GM21717 (cell line): ENCODE measurements around the gene FAM118B.

Source experiments
- ATAC-seq: cut with Tn5 transposase; IDR thresholded peaks from one replicate; pipeline ENCODE4 v1.9.1; 2021; ENCODE audit warnings: mild to moderate bottlenecking, moderate library complexity; ENCODE audit not compliant: unreplicated experiment

Gene FAM118B

GRCh38 chr11:126211236-126212088 lies at the start of gene FAM118B, which contains the start of gene RPUSD4:
Gene FAM118B, plus strand, starts transcription at chr11:126211782. Its CDS starts 23,220 bp downstream, at chr11:126235002.
Gene RPUSD4, minus strand, starts transcription at chr11:126211650. Its CDS starts 12 bp downstream, at chr11:126211638.
- peak; percentile 93 for ATAC-seq

GRCh38 chr11:126162306-126163030 lies 49.1 kb upstream of the FAM118B start:
- ATAC-seq, result no peak

GRCh38 chr11:126163074-126163700 lies 48.4 kb upstream of the FAM118B start:
- ATAC-seq, result no peak

GRCh38 chr11:126163779-126164178 lies 47.8 kb upstream of the FAM118B start:
- no peak for ATAC-seq

- no peak for ATAC-seq
These were observed 46.8 kb upstream of the FAM118B start for GRCh38 chr11:126164781-126165180.

- ATAC-seq, result no peak
These were observed 46.3 kb upstream of the FAM118B start for GRCh38 chr11:126165311-126165720.

GRCh38 chr11:126165757-126166156 lies 45.8 kb upstream of the FAM118B start:
- no peak for ATAC-seq

GRCh38 chr11:126166413-126166812 lies 45.2 kb upstream of the FAM118B start:
- ATAC-seq, result no peak

- ATAC-seq, result no peak
These were observed 44.1 kb upstream of the FAM118B start for GRCh38 chr11:126167488-126167887.

- no peak for ATAC-seq
These were observed 42.3 kb upstream of the FAM118B start for GRCh38 chr11:126169291-126169690.

GRCh38 chr11:126172596-126173038 lies 39.0 kb upstream of the FAM118B start:
- ATAC-seq, result no peak

- no peak for ATAC-seq
These were observed 38.3 kb upstream of the FAM118B start for GRCh38 chr11:126173257-126173656.

- ATAC-seq, result no peak
These were observed 36.8 kb upstream of the FAM118B start for GRCh38 chr11:126174816-126175215.

- ATAC-seq, result no peak
These were observed 36.2 kb upstream of the FAM118B start for GRCh38 chr11:126175393-126175792.

- no peak for ATAC-seq
These were observed 34.6 kb upstream of the FAM118B start for GRCh38 chr11:126176853-126177470.

- no peak for ATAC-seq
These were observed 29.4 kb upstream of the FAM118B start for GRCh38 chr11:126181939-126182730.

GRCh38 chr11:126182787-126183445 lies 28.7 kb upstream of the FAM118B start:
- ATAC-seq, result no peak

GRCh38 chr11:126185259-126186024 lies 26.1 kb upstream of the FAM118B start:
- ATAC-seq, result no peak
